Heart right ventricle (tissue), 16 donors: Measurements from ENCODE around the gene INTS15. TPM values are rescaled to one million over a fixed set of nuclear protein-coding genes. Genes with fewer than 3 reads are reported as not detected.

Experiments used
- ATAC-seq, 8 donors: fragments of 200-7000 bp; cut with Tn5 transposase; one replicate each; pipeline ENCODE4 v1.9.1; 2020; ENCODE audit warnings: mild to moderate bottlenecking in 8 of 8, moderate library complexity in 8 of 8, moderate number of reproducible peaks in 1 of 8
- DNase-seq, 2 donors: peaks; one replicate each; pipeline ENCODE4 v3.0.0-alpha.2; 2020
- H3K27ac ChIP-seq, 10 donors: fragments of 200-600 bp; sonication (generic) in 2 of 10; one replicate each; pipeline versions ENCODE4 v1.5.0 to v1.8.0; 2020 to 2022; ENCODE audit warnings: mild to moderate bottlenecking in 3 of 10
- H3K27me3 ChIP-seq, 7 donors: fragments of 200-600 bp; one replicate each; pipeline ENCODE4 v1.8.0; 2021 to 2022; ENCODE audit warnings: mild to moderate bottlenecking in 2 of 7
- H3K36me3 ChIP-seq, 9 donors: fragments of 200-600 bp; sonication (generic) in 1 of 9; one replicate each; pipeline versions ENCODE4 v1.5.0 to v1.8.0; 2020 to 2022; ENCODE audit warnings: mild to moderate bottlenecking in 2 of 9
- H3K4me1 ChIP-seq, 9 donors: fragments of 200-600 bp; sonication (generic) in 1 of 9; one replicate each; pipeline versions ENCODE4 v1.5.0 to v1.8.0; 2020 to 2022; ENCODE audit warnings: mild to moderate bottlenecking in 4 of 9
- H3K4me3 ChIP-seq, 10 donors: fragments of 200-600 bp; sonication (generic) in 2 of 10; one replicate each; pipeline versions ENCODE4 v1.5.0 to v1.8.0; 2020 to 2022; ENCODE audit warnings: mild to moderate bottlenecking in 7 of 10, moderate library complexity in 2 of 10
- H3K9me3 ChIP-seq, 11 donors: fragments of 200-600 bp in 10 of 11; sonication (generic) in 2 of 11; one replicate each; pipeline versions ENCODE4 v1.5.0 to v1.8.0; 2013 to 2022; ENCODE audit warnings: mild to moderate bottlenecking in 2 of 11, control low read depth in 1 of 11, moderate library complexity in 1 of 11
- WGBS, 2 donors: extraction: QIAGEN DNeasy Blood & Tissue Kit; methylation state at CpG; one replicate each; pipeline ENCODE4 v1.1.7; 2013; ENCODE audit warnings: inconsistent platforms in 1 of 2; 5-methylcytosine and 5-hydroxymethylcytosine counted together
- intact Hi-C, 10 donors: fragments of 100-400 bp; cut with DNase I; formaldehyde crosslinking; loops; one replicate each; pipeline versions ENCODE4 v1.11.1 to v1.14.2; 2022
- polyA plus RNA-seq, 2 donors: library from polyadenylated mRNA; stranded (reverse); fragments of 200-250 nt; gene quantifications; one replicate each; pipeline ENCODE4 v1.2.3, GENCODE V29; 2013
- total RNA-seq, 10 donors: library from RNA; stranded (reverse); fragmentation: NEBNext Ultra II Directional in 3 of 10; extraction: Animal tissue kit (Norgen Biotek cat#: 25700) in 3 of 10; gene quantifications; one replicate each; pipeline versions ENCODE4 v1.2.1 to v1.2.4, GENCODE V29; 2021 to 2023
- TF ChIP-seq, protein P1 (sequence below), 9 donors: fragments of 200-600 bp; sonication (generic) in 2 of 9; IDR thresholded peaks; one replicate each; pipeline versions ENCODE4 v1.5.0 to v1.8.0; 2021 to 2022; ENCODE audit warnings: antibody characterized with exemption in 9 of 9, mild to moderate bottlenecking in 5 of 9, moderate library complexity in 1 of 9
- donor health status: Arrhythmogenic right ventricular cardiomyopathy.
- donor health status: ischemic (EF 13 %, LVEDD 7.1; RV severe dilation, severe dysfunction).
- donor health status: healthy with polysubstance abuse.
- donor health status: DM: no; HTN: yes; CAD: no.
- donor health status: DM: no; HTN: no; CAD: no.
- donor health status: ischemic (EF 25% LVEDD 6.9; RV normal size, moderate dysfunction).
- donor health status: ischemic (EF 25% LVEDD 5.7; RV mildly dilated, moderate dysfunction).
- donor health status: healthy.
- donor health status: DM: yes; HTN: yes; CAD: no.
- donor health status: Ischemic cardiomyopathy.
- donor health status: ischemic (EF 35%, LVEDD 5.7; RV mildly dilated, moderate dysfunction).
- donor health status: nonischemic (EF 11% LVEDD 7.7; RV severe dilation, severe dysfunction).
- donor health status: DM: yes; HTN: yes; CAD: no.
- donor health status: PGD.
- donor health status: ischemic (EF 29% LVEDD 5.4; RV normal size, mild dysfunction).
- donor health status: nonischemic (EF 23%, LVEDD 6.1; RV moderate dilation, normal function).

INTS15 gene
- total and polyA plus RNA-seq, 12 donors = 9.8 to 22.0 (median 13.4) TPM

DNA sequence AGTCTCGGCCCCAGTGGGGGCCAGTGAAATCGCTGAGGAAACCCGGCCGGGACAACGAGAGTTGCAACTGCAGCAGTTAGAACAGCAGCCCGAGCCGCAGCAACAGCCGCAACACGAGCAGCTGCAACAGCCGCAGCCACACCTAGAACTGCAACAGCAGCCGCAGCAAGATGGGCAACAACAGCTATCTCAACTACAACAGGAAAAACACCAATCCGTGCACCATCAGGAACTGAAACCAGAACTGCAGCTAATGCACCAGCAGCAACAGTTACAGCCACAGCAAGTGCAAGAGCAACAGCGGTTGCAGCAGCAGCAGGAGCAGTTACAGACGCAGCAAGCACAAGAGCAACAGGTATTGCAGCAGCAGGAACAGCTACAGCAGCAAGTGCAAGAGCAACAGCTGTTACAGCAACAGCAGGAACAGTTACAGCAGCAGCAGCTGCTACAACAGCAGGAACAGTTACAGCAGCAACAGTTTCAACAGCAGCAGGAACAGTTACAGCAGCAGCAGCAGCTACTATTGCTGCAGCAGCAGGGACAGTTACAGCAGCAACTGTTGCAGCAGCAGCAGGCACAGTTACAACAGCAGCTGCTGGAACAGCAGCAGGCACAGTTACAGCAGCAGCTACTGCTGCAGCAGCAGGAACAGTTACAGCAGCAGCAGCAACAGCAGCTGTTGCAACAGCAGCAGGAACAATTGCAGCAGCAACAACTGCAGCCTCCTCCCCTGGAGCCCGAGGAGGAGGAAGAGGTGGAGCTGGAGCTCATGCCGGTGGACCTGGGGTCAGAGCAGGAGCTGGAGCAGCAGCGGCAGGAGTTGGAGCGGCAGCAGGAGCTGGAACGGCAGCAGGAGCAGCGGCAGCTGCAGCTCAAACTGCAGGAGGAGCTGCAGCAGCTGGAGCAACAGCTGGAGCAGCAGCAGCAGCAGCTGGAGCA lies 31.6 kb downstream of the INTS15 start:
- peaks cover 0 to 66% (median 8%) of the 10 kb centered on the region in 9 donors for H3K36me3 ChIP-seq
- WGBS, 2 donors = 92 to 94% methylated on average over 20 of the region's 20 CpGs

DNA sequence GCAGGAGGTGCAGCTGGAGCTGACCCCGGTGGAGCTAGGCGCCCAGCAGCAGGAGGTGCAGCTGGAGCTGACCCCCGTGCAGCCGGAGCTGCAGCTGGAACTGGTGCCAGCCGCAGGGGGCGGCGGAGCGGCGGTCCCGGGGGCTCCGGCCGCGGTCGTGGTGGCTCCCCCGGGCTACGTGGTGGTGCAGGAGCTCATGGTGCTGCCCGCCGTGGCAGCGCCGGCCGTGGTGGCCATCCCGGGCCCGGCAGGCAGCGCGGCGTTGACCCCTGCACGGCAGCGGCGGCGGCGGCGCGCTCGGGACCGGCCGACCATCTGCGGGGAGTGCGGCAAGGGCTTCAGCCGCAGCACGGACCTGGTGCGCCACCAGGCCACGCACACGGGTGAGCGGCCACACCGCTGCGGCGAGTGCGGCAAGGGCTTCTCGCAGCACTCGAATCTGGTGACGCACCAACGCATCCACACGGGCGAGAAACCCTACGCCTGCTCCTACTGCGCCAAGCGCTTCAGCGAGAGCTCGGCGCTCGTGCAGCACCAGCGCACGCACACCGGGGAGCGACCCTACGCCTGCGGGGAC lies 32.4 kb downstream of the INTS15 start:
- Histone ChIP-seq H3K4me3 (no peak overlapping the region), H3K36me3 (peaks cover 0 to 65% (median 8%) of the 10 kb centered on the region in 9 donors), H3K27ac (no peak overlapping the region), H3K9me3 (no peaks in the 10 kb centered on the region), H3K4me1 (peaks cover 0 to 3% (median 0%) of the 10 kb centered on the region in 9 donors), H3K27me3 (no peaks in the 10 kb centered on the region)
- ATAC-seq (no peak), DNase-seq (no peak)
- TF ChIP-seq, protein P1, sequence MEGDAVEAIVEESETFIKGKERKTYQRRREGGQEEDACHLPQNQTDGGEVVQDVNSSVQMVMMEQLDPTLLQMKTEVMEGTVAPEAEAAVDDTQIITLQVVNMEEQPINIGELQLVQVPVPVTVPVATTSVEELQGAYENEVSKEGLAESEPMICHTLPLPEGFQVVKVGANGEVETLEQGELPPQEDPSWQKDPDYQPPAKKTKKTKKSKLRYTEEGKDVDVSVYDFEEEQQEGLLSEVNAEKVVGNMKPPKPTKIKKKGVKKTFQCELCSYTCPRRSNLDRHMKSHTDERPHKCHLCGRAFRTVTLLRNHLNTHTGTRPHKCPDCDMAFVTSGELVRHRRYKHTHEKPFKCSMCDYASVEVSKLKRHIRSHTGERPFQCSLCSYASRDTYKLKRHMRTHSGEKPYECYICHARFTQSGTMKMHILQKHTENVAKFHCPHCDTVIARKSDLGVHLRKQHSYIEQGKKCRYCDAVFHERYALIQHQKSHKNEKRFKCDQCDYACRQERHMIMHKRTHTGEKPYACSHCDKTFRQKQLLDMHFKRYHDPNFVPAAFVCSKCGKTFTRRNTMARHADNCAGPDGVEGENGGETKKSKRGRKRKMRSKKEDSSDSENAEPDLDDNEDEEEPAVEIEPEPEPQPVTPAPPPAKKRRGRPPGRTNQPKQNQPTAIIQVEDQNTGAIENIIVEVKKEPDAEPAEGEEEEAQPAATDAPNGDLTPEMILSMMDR (IDR thresholded peaks at IDR 0.05) = no peak
- 97% methylated on average over 66 to 67 of the region's 67 CpGs for WGBS, 2 donors
- intact Hi-C loops = no loop called here

More for the DNA sequence above, 31.6 kb downstream of the INTS15 start:
- no peak for ATAC-seq
- no peak overlapping the region for H3K27ac ChIP-seq
- TF ChIP-seq, protein P1 (IDR thresholded peaks at IDR 0.05) = no peak
- H3K9me3 ChIP-seq = no peaks in the 10 kb centered on the region
- peaks cover 0 to 5% (median 3%) of the 10 kb centered on the region in 9 donors for H3K4me1 ChIP-seq
- intact Hi-C loops = no loop called here
- no peak for DNase-seq
- no peak overlapping the region for H3K4me3 ChIP-seq
- peaks cover 0 to 6% (median 0%) of the 10 kb centered on the region in 7 donors for H3K27me3 ChIP-seq

DNA sequence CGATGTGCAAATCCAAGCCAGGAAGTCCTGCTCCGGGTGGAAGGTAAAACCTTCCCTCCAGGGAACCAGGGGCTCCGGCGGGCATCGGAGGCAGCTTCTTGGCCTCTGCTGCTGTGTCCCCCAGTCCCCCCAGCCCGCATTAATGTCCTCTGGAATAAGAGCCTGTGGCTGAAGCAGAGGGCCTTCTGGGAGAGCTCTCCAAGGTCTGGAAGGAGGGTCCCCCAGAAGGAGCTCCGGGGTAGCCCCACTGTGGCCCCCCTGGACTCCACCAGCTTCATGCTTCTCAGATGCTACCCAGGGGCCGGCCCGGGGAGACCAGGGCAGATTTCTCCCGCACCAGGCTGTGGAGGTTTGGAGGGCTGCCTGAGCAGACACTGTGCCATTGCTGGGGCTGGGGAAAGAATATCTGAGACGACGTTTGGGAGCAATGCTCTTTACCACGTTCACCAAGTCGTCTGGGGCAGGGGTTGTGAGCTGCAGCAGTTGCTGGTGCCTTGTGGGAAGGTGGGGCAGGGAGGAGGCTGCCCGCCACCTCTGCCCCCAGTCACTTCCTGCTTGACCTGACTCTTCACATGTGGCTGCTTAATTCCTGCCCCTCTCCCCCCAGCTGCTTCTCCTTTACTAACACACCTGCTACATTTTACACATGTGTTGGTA lies 33.9 kb downstream of the INTS15 start:
- H3K36me3 ChIP-seq = peaks cover 0 to 51% (median 8%) of the 10 kb centered on the region in 9 donors

More for the DNA sequence above, 33.9 kb downstream of the INTS15 start:
- peak overlapping the region in 1 of 10 donors; percentile 53 for H3K27ac ChIP-seq
- 83 to 84% methylated on average over 15 of the region's 15 CpGs for WGBS, 2 donors
- intact Hi-C loops = no loop called here
- H3K9me3 ChIP-seq = no peaks in the 10 kb centered on the region
- DNase-seq (no peak), ATAC-seq (no peak)
- H3K4me3 ChIP-seq = no peak overlapping the region
- H3K4me1 ChIP-seq = peaks cover 0 to 3% (median 0%) of the 10 kb centered on the region in 9 donors
- TF ChIP-seq, protein P1 (IDR thresholded peaks at IDR 0.05) = no peak
- no peaks in the 10 kb centered on the region for H3K27me3 ChIP-seq
